D721Med (cell line): ENCODE data around the gene FES.

Experiments used
- DNase-seq: peaks from one replicate; pipeline ENCODE4 v3.0.0; 2011; ENCODE audit warnings: low spot score; ENCODE audit not compliant: insufficient read length
- FAIRE-seq: peaks from 2 replicates; lab custom pipeline; 2011; peaks lifted over from hg19 to GRCh38; lab: Jason Lieb, UNC
- CTCF ChIP-seq: IDR thresholded peaks from 2 replicates; pipeline ENCODE4 v1.5.1; 2012; ENCODE audit warnings: mild to moderate bottlenecking, control low read depth; ENCODE audit not compliant: insufficient read depth; ENCODE audit errors: missing control alignments

Gene FES

DNA sequence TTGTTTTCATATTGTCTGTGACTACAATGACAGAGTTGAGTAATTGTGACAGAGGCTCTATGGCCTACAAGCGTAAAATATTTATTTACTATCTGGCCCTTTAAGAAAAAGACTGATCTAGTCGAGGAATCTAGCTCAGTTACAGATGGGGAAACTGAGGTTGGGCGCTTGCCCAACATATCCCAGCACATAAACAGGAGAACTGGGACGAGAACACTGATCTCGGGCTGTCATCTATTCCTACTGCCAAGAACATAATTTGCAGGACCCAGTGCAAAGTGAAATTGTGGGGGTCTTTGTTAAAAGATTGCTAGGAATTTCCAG, 1.9 kb downstream of the FES start:
- no peak for DNase-seq
- no peak for FAIRE-seq
- no peak for TF ChIP-seq CTCF

DNA sequence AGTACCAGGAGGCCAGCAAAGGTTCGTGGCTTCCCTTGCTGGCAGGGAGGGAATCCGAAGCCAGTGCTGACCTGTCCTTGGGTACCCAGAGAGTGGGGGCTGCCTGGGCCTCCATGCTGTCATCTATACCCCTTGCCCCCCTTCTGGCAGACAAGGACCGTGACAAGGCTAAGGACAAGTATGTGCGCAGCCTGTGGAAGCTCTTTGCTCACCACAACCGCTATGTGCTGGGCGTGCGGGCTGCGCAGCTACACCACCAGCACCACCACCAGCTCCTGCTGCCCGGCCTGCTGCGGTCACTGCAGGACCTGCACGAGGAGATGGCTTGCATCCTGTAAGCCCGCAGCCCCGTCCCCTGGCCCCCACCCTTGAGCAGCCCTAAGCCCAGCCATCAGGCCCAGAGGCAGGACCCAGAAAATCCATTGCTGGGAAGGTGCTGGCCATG, 2.8 kb downstream of the FES start:
- no peak for DNase-seq
- TF ChIP-seq CTCF = no peak
- no peak for FAIRE-seq

DNA sequence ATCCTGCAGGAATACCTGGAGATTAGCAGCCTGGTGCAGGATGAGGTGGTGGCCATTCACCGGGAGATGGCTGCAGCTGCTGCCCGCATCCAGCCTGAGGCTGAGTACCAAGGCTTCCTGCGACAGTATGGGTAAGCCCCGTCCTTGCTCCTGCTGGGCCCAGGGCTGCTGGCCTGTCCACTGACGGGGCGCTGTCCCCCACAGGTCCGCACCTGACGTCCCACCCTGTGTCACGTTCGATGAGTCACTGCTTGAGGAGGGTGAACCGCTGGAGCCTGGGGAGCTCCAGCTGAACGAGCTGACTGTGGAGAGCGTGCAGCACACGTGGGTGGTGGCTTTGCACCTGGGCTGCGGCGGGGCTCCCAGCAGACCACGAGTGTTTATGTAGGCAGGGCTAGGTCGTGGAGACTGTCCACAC, 5.0 kb downstream of the FES start:
- no peak for TF ChIP-seq CTCF
- no peak for DNase-seq
- FAIRE-seq = no peak

GRCh38 chr15:90889736-90890456, 5.6 kb downstream of the FES start:
- no peak for TF ChIP-seq CTCF
- DNase-seq = no peak
- no peak for FAIRE-seq

- DNase-seq (no peak), FAIRE-seq (no peak)
- no peak for TF ChIP-seq CTCF
Observed at GRCh38 chr15:90890839-90891238, 6.5 kb downstream of the FES start.

GRCh38 chr15:90891346-90891949, 7.1 kb downstream of the FES start:
- FAIRE-seq (no peak), DNase-seq (no peak)

More at GRCh38 chr15:90891346-90891949, 7.1 kb downstream of the FES start:
- TF ChIP-seq CTCF = no peak
